ENCODE results near the gene PTPRN2.

Gene PTPRN2

DNA sequence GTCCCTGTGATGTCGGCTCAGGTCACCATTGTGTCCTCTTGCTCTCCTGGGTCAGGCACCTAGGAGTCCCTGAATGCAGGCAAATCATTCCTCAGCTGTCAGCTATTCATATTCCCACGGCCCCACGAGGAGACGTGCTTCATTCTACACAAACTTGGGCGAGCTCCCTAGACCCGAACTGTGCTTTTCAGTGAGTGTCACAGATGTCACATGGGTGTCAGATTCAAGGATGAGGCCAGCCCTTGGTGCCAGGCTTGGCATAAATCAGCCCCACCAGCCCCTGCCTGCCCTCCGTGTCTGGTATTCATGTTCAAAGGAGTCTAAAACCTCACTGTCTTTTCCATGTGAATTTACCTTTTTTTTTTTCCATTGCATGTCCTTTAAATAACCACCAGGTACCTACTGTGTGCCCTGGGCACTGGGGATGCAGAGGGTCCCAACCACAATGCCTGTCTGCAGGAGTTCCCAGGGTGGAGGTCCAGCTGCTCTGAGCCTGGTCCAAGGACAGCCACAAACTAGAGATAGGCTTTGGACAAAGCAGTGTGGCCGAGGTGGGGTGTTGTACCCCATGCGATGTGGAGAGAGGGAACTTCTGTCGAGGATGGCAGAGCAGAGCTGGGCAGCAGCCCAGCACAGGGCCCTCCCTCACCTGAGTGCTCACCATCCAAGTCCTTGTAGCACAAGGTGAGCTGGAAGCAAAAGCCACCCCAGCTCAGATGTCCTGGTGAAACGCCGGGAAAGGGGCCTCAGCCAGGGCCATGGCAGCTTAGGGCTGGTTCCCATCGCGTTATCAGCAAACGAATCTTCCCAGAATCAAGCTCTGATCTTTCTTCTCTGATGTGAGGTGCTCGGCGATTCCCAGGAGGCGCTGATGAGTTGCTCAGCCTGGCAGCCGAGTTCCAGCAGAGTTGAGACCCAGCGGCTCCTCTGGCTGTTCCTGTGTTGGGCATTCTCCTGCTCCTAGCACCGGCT is 611.9 kb downstream of the PTPRN2 start:
- no peak for DNase-seq (ENCODE audit: low spot score)

DNA sequence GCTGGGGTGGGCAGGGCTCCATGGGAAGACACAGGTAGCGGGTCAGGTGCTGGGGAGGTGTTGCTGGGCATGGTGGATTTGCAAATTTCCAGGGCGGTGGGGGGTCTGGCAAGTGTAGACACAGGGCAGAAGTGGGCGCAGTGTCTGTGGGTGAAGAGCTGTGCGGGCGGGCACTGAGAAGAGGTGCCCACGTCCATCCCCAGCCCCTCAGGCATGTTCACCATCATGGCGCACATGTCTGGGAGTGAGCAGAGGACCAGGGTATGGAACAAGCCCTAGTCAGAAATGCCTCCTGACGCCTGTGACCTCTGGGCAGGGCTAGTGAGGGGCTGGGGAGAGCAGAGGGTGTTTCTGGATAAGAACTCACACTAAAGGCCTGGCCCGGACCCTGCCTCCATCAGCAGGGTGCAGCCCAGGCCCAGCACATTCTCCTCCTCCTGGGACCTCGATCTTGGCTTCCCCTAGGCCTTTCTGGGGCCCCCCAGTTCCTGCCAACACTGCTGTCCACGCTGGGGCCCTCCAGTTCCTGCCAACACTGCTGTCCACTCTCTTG is 612.9 kb downstream of the PTPRN2 start:
- no peak for DNase-seq (ENCODE audit: low spot score)

DNA sequence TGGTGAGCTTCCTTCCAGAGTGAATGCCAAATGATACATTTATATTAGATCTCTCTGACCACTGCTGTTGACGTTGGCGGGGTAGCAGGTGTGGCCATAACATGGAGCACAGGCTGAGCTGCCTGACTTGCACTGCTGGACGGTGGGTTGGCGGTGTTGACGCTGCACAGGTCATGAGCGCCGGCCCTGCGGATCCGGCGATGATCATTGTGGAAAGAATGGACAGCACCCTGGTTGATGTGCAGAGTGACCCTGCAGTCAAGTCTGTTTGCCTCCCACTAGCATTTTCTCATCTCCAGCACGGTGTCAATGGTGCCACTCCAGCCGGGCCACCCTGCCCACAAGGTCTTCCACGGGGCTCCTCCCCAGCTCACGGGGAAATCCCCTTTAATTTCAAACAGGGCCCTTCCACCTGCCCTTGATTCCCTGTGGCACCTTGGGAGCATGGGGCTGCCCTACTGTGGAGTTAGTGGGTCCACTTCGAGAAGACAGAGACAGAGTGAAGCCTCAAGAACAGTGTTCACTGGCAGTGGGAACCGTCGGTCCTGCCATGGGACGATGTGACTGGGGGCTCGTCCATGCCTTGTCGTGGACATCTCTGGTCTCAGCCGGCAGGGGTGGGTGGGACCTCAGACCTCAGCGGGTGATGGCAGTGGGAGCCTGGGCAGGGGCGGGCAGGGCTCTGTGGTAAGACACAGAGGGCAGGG is 613.5 kb downstream of the PTPRN2 start:
- DNase-seq (ENCODE audit: low spot score) = no peak

DNA sequence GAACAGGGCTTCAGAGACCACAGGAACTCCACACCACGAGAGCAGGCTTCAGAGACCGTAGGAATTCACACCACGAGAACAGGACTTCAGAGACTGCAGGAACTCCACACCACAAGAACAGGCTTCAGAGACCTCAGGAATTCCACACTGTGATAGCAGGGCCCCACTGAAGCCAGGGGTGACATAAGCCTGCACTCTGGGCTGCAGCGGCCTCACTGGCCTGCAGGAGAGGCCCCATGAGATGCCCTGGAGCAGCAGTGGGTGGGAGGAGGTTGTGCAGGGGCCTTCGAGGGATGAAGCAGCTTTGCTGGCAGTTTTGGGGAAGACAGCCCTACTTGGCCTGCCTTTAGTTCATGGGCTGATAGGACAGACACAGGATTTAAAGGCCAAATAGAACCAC is 614.7 kb downstream of the PTPRN2 start:
- no peak for DNase-seq (ENCODE audit: low spot score)

DNA sequence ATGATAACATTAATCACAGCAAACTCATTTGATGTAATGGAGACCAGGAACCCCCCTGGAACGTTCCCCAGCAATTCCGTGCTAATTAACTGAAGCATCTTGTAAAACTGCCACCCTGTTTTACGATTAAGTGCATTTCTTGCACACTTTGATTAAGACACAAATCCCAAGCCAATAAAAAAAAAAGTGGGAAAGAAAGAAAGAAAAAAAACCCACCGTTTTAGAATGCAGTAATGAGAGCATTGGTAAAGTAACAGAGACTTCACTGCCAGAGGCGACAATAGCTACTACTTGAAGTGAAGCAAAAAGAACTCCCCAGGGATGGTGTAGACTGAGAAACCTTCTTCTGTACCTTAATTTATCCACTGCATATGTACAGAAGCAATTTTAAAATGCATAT is 616.1 kb downstream of the PTPRN2 start:
- no peak for DNase-seq (ENCODE audit: low spot score)

DNA sequence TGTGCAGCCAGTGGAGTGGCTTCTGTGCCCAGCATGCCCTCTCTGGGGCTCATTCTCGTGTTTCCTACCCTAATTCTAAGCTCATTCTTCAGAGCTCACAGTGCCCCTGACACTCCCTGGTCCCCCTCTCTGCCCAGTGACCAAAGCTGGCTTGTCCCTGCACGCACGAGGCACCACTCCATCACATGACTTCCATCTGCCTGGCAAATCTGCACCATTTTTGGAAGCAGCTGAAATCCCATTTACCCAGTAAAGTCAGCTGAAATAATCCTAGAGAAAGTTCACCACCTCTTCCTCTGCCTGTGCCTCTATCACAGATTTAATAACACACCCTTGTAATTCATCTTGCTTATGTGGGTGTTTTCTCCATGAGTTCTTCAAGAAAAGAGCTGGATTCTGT is 616.9 kb downstream of the PTPRN2 start:
- no peak for DNase-seq (ENCODE audit: low spot score)

DNA sequence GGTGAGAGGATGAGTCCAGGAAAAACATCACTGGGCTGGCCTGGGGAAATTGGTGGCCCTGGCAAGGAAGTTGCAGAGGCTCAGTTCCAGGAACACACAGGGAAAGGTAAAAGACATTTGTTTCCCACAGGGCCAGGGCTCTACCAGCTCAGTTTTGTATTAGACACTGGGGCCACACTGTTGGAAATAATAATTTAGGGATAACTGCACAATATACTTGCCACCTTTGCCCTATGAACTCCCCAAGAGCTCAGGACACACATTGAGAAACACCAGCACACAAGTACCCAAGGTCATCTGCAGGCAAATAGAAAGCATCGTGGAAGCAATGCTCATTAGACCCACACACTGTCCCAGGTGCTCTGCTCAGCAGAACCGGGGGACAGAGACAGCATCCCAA is 617.6 kb downstream of the PTPRN2 start:
- no peak for DNase-seq (ENCODE audit: low spot score)

DNA sequence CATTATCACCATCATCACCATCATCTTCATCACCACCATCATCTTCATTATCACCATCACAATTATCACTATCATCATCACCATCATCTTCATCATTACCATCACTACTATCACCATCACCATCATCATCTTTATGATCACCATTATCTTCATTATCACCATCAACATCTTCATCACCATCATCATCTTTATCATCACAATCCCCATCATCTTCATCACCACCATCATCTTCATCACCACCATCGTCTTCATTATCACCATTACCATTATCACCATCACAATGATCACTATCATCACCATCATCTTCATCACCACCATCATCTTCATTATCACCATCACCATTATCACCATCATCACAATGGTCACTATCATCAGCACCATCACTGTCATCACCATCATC is 621.1 kb downstream of the PTPRN2 start:
- no peak for DNase-seq (ENCODE audit: low spot score)

DNA sequence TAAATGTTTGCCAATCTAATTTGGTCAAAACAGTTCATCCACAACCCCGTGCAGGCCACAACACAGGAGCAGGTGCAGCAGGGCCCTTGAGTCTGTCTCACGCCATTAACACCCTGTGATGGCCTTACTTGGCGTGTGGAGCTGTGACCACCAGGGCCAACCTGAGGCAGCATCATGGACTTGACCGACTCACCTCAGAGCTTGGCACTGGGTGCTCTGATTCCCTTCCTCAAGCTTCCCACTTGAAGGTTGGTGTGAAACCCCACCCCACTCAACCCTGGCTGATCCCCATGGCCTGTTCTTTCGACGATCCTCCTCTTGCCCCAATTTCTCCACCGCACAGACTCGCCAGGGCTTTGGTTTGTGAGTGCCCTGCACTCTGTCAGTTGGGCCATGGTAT is 623.1 kb downstream of the PTPRN2 start:
- DNase-seq (ENCODE audit: low spot score) = no peak

DNA sequence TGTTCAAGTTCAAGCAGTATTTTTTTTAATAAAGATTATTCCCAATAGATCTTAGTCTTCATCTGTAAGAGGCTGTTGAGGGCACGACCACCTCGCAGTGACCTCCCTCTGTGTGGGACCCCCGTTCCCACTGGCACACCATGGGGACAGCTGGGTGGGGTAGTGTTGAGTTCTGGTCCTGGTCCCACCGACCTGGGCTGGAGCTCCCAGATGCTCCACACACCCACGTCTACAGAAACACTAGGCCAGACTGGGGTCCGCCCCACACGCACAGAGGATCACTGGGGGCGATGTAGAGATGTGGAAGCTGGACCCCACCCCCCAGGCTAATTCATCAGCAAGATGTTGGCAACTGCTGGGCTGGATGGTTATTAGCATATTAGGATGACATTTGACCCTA is 623.6 kb downstream of the PTPRN2 start:
- no peak for DNase-seq (ENCODE audit: low spot score)

DNA sequence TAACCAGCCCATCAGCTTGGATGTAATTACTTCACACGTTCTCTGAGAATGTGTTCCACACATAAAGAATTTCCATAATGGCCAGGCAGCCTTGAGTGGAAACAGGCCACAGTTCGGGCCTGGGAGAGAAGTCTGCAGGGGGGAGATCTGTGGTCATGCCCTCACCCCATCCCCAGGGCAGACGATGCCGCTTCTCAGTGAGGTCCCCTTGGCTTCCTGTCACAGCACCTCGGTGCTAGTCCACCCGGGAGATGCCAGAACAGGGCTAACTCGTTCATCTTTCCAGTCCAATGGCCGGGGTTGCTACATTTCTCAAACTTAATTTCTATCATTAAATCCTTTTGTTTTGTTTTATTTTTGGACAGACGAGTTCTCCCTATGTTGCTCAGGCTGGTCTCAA is 624.1 kb downstream of the PTPRN2 start:
- no peak for DNase-seq (ENCODE audit: low spot score)

DNA sequence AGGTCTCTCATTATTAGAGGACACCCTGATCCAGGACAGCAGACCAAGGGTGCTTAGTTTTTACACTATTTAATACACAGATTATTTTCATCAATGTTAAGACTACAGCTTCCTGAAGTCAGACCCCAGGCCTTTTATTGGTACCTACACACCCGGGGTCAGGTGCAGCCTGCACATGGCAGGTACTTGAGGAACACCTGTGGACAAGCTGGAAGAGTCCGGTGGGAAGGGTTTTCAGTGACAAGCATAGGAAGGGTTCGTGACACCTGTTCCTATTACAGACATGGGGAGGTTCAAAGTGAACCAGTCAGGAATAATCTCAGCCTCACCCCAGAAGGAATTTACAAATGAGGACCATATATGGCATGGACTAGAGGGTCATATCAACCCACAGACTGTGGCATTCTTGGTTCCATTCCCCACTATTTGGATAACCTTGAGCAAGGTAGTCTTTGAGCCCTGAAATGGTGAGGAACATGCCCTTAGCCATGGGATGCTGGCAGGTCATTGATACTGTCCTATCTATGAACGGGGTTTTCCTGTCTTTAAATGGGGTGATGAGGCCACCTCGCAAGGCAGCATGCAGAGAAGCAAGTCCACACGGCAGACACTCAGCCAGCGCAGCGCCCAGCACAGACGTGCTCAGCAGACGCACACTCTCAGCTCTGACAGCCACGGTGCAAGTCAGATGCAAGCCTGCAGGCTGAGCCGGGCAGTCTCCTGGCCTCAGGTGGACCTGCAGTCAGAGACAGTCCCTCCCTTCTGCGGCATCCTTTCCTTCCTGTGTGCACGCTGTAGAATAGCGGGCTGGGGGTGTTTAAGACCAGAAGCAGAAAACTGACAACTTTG is 624.9 kb downstream of the PTPRN2 start:
- no peak for DNase-seq (ENCODE audit: low spot score)

DNA sequence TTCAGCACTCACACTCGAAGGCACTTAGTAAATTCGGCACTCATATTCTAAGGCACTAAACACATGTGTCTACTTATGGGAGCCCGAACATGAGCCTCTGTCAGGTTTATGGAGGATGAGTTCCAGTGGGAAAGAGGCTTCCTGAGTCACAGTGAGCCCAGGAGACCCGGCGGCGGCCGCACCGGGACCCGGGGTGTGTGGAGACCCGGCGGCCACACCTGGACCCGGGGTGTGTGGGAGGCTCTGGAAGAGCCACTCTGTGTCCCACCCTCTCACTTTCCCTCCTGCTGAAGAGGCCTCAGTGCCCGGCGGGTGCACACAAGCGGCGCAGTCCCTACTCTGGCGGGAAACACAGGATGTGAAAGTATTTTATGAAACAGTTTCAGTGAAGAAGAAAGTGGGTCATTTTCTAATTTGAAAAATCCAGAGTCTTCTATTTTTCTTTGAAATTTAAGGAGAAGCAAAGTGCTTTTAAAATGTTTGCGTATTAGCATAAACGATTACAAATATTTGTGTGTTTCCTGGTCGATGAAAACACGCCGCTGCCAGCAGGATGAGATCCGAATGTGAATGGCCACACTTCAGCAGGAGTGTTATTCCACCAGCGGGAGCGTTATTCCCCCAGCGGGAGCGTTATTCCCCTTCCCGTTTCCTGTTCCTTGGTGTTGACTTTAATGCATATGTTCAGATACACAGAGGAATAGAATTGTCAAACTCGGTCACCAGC is 625.7 kb downstream of the PTPRN2 start:
- DNase-seq (ENCODE audit: low spot score) = no peak

DNA sequence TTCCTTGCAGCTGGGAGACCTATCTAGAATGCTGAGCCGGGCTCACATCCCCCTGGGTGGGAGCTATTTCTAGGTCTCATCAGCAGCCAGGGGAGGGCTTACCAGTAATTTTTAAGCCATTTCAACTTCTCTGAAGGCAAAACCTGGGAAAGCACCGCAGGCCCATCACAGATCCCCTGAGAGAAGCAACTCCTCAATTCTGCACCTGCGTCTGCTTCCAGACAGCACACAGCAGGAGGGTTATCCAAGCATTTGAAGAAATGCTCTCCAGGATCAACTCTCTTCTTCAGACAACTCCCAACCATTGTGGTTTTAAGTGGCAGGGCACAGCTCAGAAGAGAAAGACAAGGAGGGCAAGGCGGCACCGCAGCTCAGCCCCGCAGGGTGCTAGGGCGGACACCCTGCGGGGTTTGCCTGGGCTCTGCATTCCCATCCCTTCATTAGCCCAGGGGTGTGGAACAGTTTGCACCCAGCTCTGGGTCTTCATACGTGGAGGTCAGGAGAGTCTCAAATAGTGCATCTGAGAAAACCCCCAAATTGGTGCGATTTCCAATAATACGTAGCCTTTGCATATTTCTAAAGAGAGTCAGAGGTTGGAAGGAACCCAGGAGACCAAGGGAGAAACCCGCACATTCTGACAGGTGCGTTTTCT is 632.1 kb downstream of the PTPRN2 start:
- no peak for DNase-seq (ENCODE audit: low spot score)

DNA sequence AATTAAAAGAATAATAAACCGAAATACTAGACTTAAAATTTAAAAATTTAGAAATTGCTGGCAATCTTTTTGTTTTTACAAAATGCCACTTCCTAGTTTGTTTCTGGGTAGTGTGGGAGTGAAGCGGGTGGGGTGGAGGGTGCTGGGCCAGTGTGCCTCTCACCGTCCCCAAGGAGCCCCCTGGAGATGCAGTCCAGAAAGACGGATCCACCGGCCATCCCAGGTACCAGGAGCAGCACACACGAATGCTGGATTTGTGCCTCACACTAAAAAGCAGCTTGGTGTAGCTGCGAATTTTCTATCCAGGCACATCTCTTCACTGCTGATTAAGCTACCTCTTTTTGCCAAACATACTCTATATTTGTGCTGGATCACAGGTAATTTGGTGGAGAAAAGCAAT is 632.7 kb downstream of the PTPRN2 start:
- DNase-seq (ENCODE audit: low spot score) = no peak

DNA sequence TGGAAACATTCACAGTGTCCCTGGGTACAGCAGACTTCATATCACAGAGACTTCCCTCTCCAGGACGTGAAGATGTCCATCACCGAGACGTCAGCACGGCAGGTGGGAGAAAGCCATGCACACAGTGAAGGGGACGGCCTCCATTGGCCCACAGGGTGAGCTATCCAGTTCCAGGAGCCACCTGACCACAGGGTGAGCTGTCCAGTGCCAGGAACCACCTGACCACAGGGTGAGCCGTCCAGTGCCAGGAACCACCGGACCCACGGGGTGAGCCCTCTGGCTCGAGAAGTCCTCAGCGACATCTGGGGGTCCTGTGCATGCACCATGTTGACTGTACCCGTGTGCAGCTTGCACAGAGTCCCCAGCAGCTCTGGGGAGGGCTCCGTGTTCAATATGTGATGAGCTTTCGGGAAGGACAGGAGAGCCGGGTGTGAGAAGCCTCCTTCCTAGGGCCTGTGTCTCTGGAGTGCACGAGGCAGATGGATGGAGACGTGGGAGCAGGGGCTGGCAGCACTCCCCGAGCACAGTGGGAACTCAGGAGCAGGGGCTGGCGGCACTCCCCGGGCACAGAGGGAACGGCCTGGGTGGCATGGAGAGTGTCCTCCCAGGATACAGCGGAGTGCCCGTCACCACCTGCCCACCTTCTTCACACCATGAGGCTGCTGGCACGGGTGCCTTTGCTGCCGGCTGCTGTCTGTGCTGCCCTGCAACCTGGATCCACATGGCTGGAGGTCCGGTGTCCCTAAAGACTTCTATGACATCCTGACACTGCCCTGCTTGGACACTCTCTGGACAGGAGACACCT is 634.6 kb downstream of the PTPRN2 start:
- no peak for DNase-seq (ENCODE audit: low spot score)

DNA sequence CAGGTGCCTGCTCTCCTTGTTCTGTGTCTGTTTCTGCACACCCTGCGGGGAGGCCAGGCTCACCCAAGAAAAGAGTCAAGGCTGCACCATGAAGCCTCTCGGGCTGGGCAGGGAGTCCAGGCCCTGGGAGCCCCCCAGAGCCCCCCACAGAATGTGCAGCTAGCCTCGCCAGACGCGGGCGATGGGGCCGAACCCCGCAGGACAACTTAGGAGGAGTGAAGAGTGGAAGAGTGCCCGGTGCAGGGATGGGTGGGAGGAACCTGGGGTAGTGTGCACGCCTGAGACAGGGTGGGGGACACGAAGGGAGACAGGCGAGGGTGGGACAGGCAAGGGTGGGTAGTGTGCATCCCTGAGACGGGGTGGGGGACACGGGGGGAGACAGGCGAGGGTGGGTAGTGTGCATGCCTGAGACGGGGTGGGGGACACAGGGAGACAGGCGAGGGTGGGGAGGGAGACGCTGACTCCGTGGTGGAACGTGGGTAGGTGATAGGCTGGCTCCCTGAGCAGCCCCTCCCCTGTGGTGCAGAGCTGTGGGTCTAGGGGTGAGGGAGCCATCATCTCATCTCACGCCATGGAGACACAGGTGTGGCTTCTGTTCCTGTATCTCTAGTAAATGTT is 635.5 kb downstream of the PTPRN2 start:
- DNase-seq (ENCODE audit: low spot score) = no peak

DNA sequence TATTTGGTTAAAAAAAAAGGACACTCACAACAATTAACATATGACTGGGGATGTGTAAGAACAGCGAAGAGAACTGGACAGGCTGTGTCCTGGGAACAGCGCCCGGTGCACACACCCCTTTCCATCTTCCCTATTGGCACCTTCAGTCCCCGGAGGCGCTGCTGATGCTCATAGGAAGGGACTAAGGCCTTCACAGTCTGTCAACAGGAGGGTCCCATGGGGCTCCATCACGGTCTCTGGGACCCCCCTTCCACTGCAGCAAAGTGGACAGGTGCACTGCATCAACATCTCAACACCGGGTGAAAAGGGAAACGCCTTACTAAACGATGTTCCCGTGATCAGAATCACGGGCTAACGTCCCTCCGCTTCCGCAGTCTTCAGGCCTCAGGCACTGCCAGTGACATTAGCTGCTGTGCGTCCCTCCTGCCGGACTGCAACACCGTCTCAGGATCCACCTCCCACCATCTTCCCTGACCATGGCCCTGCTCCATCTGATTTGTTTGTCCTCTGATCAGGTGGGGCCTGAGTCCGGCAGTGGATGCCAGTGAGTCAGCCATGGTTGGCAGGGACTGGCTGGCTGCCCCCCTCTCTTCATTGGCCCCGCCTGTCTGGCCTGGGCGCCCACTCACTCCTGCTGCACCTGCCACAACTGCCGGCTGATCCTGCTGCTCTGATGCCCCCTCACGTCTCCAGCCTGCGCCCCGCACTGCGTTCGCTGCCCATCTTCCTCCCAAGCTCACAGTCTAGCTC is 636.1 kb downstream of the PTPRN2 start:
- DNase-seq (ENCODE audit: low spot score) = no peak

DNA sequence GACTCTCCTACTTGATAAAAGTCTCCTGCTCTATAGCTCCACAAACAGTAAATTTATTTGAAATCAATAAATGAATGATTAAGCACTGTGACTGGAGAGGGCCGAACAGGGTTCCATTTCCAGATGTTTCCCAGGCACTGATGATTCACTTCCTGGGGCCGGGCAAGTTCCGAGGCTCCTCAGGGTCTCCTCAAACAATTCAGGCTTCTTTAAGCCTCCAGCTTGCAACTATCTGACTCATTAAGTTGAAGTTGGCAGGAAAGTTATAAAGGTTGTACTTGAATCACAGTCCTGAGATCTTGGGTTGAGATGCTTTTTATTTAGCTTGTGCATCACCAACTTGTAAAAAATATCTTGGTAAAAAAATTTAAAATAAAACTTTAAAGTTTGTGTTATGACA is 637.9 kb downstream of the PTPRN2 start:
- no peak for DNase-seq (ENCODE audit: low spot score)
